ENCODE measurements around the gene SSH3.

GRCh38 chr11:67272327-67273259, 30.7 kb upstream of the SSH3 start:
- no peak for TF ChIP-seq POLR2A (IDR thresholded peaks at IDR 0.05)
- TF ChIP-seq, protein P1, sequence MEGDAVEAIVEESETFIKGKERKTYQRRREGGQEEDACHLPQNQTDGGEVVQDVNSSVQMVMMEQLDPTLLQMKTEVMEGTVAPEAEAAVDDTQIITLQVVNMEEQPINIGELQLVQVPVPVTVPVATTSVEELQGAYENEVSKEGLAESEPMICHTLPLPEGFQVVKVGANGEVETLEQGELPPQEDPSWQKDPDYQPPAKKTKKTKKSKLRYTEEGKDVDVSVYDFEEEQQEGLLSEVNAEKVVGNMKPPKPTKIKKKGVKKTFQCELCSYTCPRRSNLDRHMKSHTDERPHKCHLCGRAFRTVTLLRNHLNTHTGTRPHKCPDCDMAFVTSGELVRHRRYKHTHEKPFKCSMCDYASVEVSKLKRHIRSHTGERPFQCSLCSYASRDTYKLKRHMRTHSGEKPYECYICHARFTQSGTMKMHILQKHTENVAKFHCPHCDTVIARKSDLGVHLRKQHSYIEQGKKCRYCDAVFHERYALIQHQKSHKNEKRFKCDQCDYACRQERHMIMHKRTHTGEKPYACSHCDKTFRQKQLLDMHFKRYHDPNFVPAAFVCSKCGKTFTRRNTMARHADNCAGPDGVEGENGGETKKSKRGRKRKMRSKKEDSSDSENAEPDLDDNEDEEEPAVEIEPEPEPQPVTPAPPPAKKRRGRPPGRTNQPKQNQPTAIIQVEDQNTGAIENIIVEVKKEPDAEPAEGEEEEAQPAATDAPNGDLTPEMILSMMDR (IDR thresholded peaks at IDR 0.05): no peak
